Progenitor cell of endocrine pancreas (in vitro differentiated cells): ENCODE measurements around the gene BICDL1. TPM values are rescaled to one million over a fixed set of nuclear protein-coding genes. Genes with fewer than 3 reads are reported as not detected.

Experiments
- DNase-seq: peaks from one replicate; pipeline ENCODE4 v3.0.0; 2021; ENCODE audit warnings: low spot score; ENCODE audit not compliant: unreplicated experiment
- H3K27ac Mint-ChIP-seq: 2 replicates; pipeline ENCODE4 v1.8.0; 2021; ENCODE audit warnings: mild to moderate bottlenecking, moderate library complexity, mixed read lengths
- H3K27me3 Mint-ChIP-seq: 2 replicates; pipeline ENCODE4 v1.8.0; 2021; ENCODE audit warnings: mixed read lengths
- H3K36me3 Mint-ChIP-seq: 2 replicates; pipeline ENCODE4 v1.8.0; 2022; ENCODE audit warnings: mixed read lengths; ENCODE audit not compliant: insufficient read depth
- H3K4me1 Mint-ChIP-seq: 2 replicates; pipeline ENCODE4 v1.8.0; 2021; ENCODE audit warnings: low read depth, mixed read lengths
- H3K4me3 Mint-ChIP-seq: 2 replicates; pipeline ENCODE4 v1.8.0; 2021; ENCODE audit warnings: low read depth, mild to moderate bottlenecking, moderate library complexity, mixed read lengths
- H3K9me3 Mint-ChIP-seq: 2 replicates; pipeline ENCODE4 v1.8.0; 2021; ENCODE audit warnings: low read depth, mixed read lengths
- CTCF ChIP-seq: fragments of 200-600 bp; sonication (generic); IDR thresholded peaks from one replicate; pipeline ENCODE4 v1.5.0; 2021; ENCODE audit warnings: antibody characterized with exemption, mild to moderate bottlenecking; ENCODE audit not compliant: unreplicated experiment
- total RNA-seq: library from RNA; stranded (reverse); gene quantifications from 2 replicates; pipeline ENCODE4 v1.2.1, GENCODE V29; 2021

The BICDL1 gene
- total RNA-seq, 1 donor from 2014 or later, result 11.1 TPM

DNA sequence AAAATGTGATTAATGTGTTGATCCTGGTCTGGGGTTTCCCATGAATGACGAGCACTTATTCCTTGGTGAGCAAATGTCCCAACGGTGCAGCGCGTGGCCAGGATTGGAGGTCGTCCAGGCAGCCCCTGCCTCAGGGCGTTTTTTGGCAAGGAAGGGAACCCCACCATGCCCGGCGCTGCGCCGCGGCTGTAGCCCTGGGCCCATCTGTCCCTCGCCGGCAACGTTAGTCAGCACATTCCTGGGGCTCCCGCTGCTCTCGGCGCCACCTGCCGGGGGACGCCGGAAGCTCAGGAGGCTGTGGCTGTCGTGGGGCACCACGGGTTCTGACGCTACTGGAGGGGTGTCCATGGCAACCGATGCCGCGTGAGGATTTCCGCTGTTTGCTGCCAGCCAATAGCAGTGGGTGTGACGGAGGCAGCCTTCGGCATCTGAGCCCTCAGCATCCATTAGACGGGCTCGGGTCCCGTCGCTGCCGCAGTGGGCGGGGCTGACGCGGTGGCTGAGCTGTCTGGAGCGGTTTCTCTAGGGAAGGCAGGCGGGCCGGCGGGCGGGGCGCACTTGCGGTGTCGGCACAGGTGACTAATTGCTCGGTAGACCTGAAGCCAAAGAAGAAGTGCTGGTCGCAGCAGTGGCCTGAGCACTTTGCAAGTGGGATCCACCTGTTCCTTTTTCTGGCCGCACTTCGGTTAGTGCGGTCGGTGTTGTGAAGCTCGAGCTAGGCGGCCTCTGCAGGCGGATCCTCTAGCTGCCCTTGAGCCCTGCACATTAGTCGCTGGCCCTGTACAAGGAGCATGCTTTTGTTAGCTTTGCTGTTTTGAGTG, 98.0 kb downstream of the BICDL1 start:
- peak; percentile 100 for DNase-seq
- Mint-ChIP-seq H3K36me3 (no peaks in the 10 kb centered on the region), H3K27ac (peak overlapping the region; percentile 94), H3K4me3 (peak overlapping the region; percentile 60), H3K4me1 (peaks cover 6% of the 10 kb centered on the region), H3K27me3 (no peaks in the 10 kb centered on the region), H3K9me3 (no peaks in the 10 kb centered on the region)
- TF ChIP-seq CTCF, result peak; percentile 93

GRCh38 chr12:120089105-120089504, 100.1 kb downstream of the BICDL1 start:
- Mint-ChIP-seq H3K36me3 (no peaks in the 10 kb centered on the region), H3K4me3 (no peak overlapping the region), H3K9me3 (no peaks in the 10 kb centered on the region), H3K27ac (no peak overlapping the region), H3K27me3 (no peaks in the 10 kb centered on the region), H3K4me1 (peaks cover 6% of the 10 kb centered on the region)
- no peak for DNase-seq
- TF ChIP-seq CTCF, result no peak

GRCh38 chr12:120089796-120090195, 100.8 kb downstream of the BICDL1 start:
- Mint-ChIP-seq H3K9me3 (no peaks in the 10 kb centered on the region), H3K4me3 (no peak overlapping the region), H3K4me1 (peaks cover 6% of the 10 kb centered on the region), H3K36me3 (no peaks in the 10 kb centered on the region), H3K27me3 (no peaks in the 10 kb centered on the region), H3K27ac (no peak overlapping the region)
- DNase-seq, result no peak
- no peak for TF ChIP-seq CTCF

DNA sequence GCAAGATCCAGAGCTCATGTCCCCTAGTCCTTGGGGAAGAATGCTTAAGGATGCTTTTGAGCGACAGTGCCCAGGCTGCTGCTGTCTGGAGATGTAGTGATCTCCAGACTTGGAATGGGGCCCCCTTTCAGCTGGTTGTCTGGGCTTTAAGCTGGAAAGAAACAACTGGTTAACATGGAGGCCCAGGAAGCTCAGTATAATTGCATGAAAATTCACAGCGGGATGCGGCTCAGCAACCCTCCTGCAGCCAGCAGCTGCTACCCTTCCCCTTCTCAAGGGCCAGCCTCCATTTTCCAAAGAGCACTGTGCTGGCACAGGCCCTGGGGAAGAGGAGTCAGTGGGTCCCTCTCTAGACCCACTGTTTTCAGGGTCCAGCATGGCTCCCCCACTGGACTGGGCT, 101.2 kb downstream of the BICDL1 start:
- no peak for DNase-seq
- Mint-ChIP-seq H3K4me1 (peaks cover 6% of the 10 kb centered on the region), H3K27me3 (no peaks in the 10 kb centered on the region), H3K4me3 (no peak overlapping the region), H3K36me3 (no peaks in the 10 kb centered on the region), H3K9me3 (no peaks in the 10 kb centered on the region), H3K27ac (no peak overlapping the region)
- no peak for TF ChIP-seq CTCF

DNA sequence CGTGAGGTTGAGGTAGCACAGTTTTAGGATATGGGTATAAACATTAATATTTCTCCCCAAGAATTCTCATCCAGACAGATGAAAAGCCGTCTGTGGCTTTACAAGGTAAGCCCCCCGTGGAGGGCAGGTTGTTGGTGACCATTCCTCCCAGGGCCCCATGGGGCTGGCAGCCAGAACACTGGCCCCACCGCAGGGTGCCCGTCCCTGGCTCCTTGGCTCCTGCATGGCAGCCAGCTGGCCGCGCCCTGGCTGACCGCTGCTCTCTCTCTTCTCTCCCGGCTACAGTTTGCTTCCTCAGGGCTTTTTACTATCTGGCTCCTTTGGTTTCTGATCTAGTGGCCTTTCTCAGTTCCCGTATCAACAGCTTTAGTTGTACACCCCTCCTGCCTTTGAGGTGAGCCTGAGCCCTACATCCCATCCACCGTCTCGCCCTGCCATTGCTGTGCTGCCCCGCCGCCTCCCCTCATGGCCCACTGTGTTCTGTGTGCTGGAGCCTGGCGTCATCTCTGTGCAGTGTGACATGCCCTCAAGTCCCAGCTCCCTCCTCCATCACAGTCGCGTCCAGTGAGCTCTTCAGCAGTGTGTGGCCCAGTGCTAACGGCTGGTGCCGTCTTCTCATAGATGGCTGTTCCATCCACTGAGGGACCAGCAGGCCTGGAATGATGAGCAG, 101.7 kb downstream of the BICDL1 start:
- Mint-ChIP-seq H3K27ac (no peak overlapping the region), H3K4me3 (no peak overlapping the region), H3K27me3 (no peaks in the 10 kb centered on the region), H3K9me3 (no peaks in the 10 kb centered on the region), H3K4me1 (peaks cover 6% of the 10 kb centered on the region), H3K36me3 (no peaks in the 10 kb centered on the region)
- no peak for TF ChIP-seq CTCF
- no peak for DNase-seq
